K562 (cell line): ENCODE data around the gene HNRNPU. TPM values are rescaled to one million over a fixed set of nuclear protein-coding genes. Genes with fewer than 3 reads are reported as not detected.
A peak's percentile ranks its signal among the peaks of the same experiment; 100 is the strongest.

ENCODE experiments used
- BHLHE40 ChIP-seq: IDR thresholded peaks from 2 replicates; pipeline ENCODE4 v1.6.1; 2011; ENCODE audit warnings: low read length, improper control_type of control experiment
- DDX20 ChIP-seq: fragments of 450-650 bp; IDR thresholded peaks from 2 replicates; pipeline ENCODE4 v1.6.1; 2016; ENCODE audit warnings: missing genetic modification characterization, low read depth, mild to moderate bottlenecking, missing compliant biosample characterization, moderate library complexity
- ELF2 ChIP-seq: fragments of 250-450 bp; sonication (Bioruptor Pico); IDR thresholded peaks from 2 replicates; pipeline ENCODE4 v1.5.0; 2021; ENCODE audit warnings: mild to moderate bottlenecking
- NFRKB ChIP-seq: fragments of 450-650 bp; IDR thresholded peaks from 2 replicates; pipeline ENCODE4 v1.6.1; 2016; ENCODE audit warnings: low read depth
- PHF21A ChIP-seq: fragments of 450-650 bp; IDR thresholded peaks from 2 replicates; pipeline ENCODE4 v1.6.1; 2017; ENCODE audit warnings: low read depth, borderline replicate concordance
- PHTF2 ChIP-seq: fragments of 250-450 bp; sonication (Bioruptor Pico); IDR thresholded peaks from 2 replicates; pipeline ENCODE4 v1.5.0; 2021; ENCODE audit warnings: mild to moderate bottlenecking
- SAFB ChIP-seq: fragments of 200-400 bp; formaldehyde crosslinking; IDR thresholded peaks from 2 replicates; pipeline ENCODE4 v1.6.1; 2017; ENCODE audit warnings: low read depth, low read length, borderline replicate concordance
- SPI1 ChIP-seq: IDR thresholded peaks from 2 replicates; pipeline ENCODE4 v1.6.1; 2011; ENCODE audit warnings: low read depth, low read length, control low read depth, borderline replicate concordance
- ZNF318 ChIP-seq, 2 experiments: fragments of 450-650 bp; IDR thresholded peaks; 2 replicates each; pipeline ENCODE4 v1.6.1; 2016; ENCODE audit warnings: mild to moderate bottlenecking in 2 of 2, borderline replicate concordance in 1 of 2, low read depth in 1 of 2, moderate library complexity in 1 of 2
- ZNF395 ChIP-seq: fragments of 200-800 bp; sonication (Bioruptor generic); IDR thresholded peaks from 2 replicates; pipeline ENCODE4 v1.6.1; 2017; ENCODE audit warnings: missing genetic modification characterization, missing compliant biosample characterization
- ZNF780A ChIP-seq: fragments of 250-450 bp; sonication (Bioruptor Pico); IDR thresholded peaks from 2 replicates; pipeline ENCODE4 v1.5.0; 2021; ENCODE audit warnings: mild to moderate bottlenecking
- polyA plus RNA-seq, 8 experiments: library from polyadenylated mRNA; depleted of rRNA in 4 of 8; stranded (reverse) in 5 of 8; unstranded in 3 of 8; fragments of >200 nt; fragmentation: Nextera tagmentation in 2 of 8; fragmentation: Illumina TruSeq in 1 of 8; extraction: Ambion mirVana in 2 of 8; extraction: Trizol in 1 of 8; gene quantifications; 2 replicates each; pipeline versions ENCODE4 v1.2.1 to v1.2.3, GENCODE V29; 2011 to 2014; ENCODE audit warnings: inconsistent platforms in 1 of 8, missing spikeins in 1 of 8
- total RNA-seq, 7 experiments: library from RNA; depleted of rRNA in 6 of 7; stranded (reverse); fragments of >200 nt in 6 of 7; fragmentation: Illumina TruSeq in 2 of 7; extraction: Trizol in 2 of 7; gene quantifications; 2 replicates each; pipeline versions ENCODE4 v1.2.1 to v1.2.3, GENCODE V29; 2011 to 2021; ENCODE audit warnings: low replicate concordance in 1 of 7
- TF ChIP-seq, protein P1 (sequence below), 2 experiments: fragments of 450-650 bp in 1 of 2; IDR thresholded peaks; 2 replicates each; pipeline ENCODE4 v1.6.1; 2011 to 2017; ENCODE audit warnings: low read depth in 2 of 2, antibody characterized with exemption in 1 of 2, borderline replicate concordance in 1 of 2, low read length in 1 of 2, mild to moderate bottlenecking in 1 of 2, mixed read lengths in 1 of 2; ENCODE audit not compliant: control insufficient read depth in 1 of 2

The HNRNPU gene
- total and polyA plus RNA-seq, 9 of the 15 experiments (the other 6 are each of a cell fraction or from before 2014, with no cell fraction given): 159 to 777 (median 577) TPM

DNA sequence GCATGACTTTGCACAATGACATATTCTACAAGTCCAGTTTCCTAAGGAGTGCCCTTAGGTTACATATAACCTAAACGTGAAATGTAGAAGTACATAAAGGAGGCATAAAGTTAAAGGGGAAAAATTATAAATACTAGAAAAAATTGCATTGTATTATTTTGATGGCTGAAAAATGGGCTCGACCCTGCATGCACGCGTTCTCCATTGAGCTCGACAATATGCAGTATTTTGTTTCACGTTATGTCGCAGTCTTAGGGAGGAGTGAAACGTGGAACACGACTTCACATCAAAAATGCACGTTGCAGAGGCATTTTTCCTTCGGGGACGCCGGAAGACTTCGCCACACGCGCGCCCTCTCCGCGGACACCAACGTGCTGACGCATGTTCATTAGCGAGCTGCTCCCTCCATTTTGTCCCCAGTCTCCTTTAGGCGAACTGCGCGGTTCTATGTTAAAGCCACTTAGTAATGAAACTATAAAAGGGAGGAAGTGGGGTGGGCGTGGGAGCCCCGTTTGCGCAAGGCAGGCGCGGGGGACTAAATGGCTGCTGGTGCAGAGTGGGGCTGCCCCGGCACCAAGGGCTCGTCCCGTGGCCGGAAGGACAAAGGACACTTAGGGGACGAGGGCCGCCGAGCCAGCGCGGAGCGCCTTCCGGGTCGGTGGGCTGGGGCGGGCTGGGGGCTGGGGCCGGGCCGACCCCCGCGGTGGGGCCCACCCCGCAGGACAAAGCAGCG, 29.6 kb downstream of the HNRNPU start (continued):
- TF ChIP-seq ZNF395: peak; percentile 95; the same call in 1 of the 2 replicates
- TF ChIP-seq PHF21A: no peak
- TF ChIP-seq SAFB: peak; percentile 67
- peak in 1 of 2 experiments; percentile 52; a peak in 1 of 4 replicates for TF ChIP-seq ZNF318 (IDR thresholded peaks at IDR 0.05; ENCODE audit: borderline replicate concordance in 1 of 2, low read depth in 1 of 2)
- TF ChIP-seq DDX20 (tag): 0 out of 2 replicates have a peak, but pooled peaks have one; percentile 28
- TF ChIP-seq, protein P1, sequence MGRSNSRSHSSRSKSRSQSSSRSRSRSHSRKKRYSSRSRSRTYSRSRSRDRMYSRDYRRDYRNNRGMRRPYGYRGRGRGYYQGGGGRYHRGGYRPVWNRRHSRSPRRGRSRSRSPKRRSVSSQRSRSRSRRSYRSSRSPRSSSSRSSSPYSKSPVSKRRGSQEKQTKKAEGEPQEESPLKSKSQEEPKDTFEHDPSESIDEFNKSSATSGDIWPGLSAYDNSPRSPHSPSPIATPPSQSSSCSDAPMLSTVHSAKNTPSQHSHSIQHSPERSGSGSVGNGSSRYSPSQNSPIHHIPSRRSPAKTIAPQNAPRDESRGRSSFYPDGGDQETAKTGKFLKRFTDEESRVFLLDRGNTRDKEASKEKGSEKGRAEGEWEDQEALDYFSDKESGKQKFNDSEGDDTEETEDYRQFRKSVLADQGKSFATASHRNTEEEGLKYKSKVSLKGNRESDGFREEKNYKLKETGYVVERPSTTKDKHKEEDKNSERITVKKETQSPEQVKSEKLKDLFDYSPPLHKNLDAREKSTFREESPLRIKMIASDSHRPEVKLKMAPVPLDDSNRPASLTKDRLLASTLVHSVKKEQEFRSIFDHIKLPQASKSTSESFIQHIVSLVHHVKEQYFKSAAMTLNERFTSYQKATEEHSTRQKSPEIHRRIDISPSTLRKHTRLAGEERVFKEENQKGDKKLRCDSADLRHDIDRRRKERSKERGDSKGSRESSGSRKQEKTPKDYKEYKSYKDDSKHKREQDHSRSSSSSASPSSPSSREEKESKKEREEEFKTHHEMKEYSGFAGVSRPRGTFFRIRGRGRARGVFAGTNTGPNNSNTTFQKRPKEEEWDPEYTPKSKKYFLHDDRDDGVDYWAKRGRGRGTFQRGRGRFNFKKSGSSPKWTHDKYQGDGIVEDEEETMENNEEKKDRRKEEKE (IDR thresholded peaks at IDR 0.05; ENCODE audit: borderline replicate concordance in 1 of 2, control insufficient read depth in 1 of 2, low read depth in 2 of 2, low read length in 1 of 2): no peak
- TF ChIP-seq ZNF780A: peak; percentile 52; the same call in 1 of the 2 replicates
- 0 out of 2 replicates have a peak, but pooled peaks have one; percentile 5 for TF ChIP-seq BHLHE40
- peak; percentile 69 for TF ChIP-seq ELF2 (CRISPR knock-in tag)
- TF ChIP-seq NFRKB: peak; percentile 98
- no peak for TF ChIP-seq PHTF2 (CRISPR knock-in tag)
- TF ChIP-seq SPI1: peak; percentile 95
